NCI-H1092 (cell line): ENCODE measurements around the gene ASXL1.

Source experiments
- DNase-seq: peaks from one replicate; lab custom pipeline; 2025; lab: John Stamatoyannopoulos, UW

Gene ASXL1

DNA sequence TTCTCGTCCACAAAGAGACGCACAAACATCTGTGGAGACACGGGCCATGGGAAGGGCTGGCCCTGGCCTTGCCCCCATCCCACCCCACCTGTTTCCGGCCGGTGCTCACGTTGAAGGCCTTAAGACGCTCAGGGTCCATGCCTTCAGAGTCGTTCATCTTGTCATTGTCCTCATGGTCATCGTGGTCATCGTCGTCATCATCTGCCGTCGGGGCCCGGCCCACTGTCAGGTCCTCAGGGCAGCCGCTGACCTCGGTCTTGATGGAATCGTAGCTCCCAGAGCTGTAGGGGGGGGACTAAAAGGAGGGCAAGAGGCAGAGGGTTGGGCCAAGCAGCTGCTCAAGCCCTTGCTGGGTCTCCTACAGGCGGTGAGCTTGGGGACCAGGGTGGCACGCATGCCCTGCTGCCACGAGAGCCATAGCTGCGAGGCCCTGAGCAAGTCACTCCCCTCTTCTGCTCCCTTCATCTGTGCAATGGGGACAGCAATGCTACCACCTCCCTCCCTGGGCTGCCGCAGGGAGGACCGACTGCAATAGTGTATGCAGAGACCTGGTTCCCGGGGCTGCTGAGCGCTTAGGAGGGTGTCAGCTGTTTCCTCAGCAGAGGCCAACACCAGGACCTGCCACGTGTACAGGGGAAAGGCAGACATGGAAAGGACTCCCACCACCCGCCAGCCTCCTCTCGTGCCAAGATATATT is 95.5 kb downstream of the ASXL1 start:
- DNase-seq: no peak

DNA sequence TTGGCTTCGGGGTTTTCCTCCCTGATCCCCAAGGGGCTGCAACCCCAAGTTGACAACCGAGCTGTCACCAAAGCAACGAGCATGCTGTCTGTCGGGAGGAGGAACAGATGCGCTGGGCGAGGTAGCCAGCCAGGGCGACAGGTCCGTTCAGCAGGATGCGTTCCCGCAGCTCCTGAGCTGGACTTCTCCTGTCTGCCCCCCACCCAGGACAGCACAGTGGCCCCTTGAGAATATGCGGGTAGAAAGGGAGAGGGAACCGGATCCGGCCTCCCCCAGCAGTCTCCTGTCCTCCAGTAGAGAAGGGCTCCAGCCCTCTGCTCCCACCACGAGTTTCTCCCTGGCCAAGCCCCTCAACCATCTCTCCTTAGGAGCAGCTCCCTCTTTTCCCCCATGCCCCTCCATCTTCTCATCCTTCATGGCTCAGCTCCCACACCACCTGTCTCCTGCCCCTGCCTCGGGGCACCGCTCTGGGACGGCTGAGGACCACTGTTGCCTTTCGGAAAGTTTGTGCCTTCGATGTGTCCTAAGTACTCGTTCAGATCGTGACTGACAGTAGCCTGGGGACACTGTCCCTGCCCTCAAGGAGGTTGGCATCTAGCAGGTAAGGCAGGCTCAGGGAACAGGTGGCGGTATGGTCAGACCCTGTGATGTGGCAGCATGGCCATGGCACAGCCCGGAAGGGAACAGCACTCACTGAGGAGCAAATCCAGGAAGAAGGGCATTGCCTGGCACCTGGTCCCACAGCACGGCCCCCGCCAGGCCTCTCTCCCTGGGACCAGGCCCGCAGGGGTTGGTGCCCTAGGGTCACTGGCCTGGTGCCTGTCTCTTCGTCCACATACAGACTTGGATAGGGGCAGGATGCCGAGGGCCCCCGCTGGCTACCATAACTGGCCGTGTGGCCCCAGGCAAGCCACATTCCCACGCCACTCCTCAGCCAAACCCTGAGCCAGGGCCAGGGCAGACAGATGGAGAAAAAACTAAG is 96.3 kb downstream of the ASXL1 start:
- DNase-seq: no peak

DNA sequence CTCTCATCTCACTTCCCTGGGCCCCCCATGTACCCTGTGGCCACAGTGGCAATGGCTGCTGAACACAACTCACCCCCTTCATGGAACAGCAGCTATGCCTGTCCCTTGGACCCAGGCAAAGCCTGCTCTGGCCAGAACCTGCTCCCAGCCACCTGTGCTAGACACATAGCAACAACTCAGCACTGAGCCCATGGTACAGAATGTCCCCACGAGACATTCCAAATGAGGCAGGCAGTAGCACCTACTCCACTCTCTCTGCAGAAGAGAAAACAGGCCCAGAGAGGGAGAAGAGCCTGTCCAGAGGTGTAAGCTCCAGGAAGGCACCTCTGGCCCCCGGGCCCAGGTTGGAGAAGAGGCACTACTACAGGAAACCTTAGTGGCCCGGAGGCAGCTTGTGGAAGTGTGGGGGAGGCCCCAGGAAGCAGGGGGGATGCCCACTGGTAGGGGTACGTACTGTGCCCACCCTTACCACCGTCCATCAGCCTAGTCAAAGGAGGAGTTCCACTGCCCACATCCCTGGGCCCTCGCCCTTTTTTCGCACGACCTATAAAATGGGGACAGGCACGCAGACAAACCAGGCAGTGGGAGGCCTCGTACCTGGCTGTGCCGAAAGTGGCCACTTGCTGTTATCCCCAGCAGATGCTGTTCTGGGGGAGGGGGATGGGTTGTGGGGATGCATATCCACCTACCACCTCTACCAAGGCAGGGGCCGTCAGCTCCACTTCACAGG is 97.2 kb downstream of the ASXL1 start:
- no peak for DNase-seq

DNA sequence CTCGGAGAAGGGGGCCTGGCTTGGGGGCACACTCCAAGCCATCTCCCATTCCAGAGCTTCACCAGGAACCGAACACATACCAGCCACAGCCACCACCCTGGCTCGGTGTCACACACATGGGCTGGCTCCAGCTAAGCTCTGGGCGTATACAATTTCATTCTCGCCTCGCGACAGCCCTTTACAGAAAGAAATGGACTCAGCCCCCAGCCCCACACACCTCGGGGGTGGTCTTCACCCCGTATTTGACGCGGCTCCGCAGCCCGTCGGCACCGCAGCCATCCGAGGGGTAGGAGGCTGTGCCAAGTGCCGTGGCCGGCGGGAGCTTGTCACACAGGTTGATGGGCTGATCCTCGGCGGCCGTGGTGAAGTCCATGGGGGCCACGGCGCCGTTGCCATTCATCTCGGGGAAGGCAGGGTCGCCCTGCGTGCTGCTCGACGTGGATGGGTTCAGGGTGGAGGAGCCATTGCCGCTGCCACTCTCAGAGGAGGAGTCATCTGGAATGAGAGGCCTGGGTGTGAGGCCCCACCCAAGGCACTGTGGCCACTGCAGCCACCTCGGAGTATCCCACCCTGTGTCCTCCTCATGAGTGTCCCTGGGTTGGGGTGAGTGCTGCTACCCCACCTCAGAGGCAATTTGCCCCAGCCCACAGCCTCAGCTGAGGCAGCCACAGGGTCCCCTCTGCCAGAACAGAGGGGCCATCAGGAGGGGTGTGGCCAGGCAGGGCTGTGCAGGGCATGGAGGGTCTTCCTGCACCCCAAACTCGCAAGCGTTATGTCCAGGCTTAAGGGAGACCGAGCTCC is 98.0 kb downstream of the ASXL1 start:
- DNase-seq: no peak

DNA sequence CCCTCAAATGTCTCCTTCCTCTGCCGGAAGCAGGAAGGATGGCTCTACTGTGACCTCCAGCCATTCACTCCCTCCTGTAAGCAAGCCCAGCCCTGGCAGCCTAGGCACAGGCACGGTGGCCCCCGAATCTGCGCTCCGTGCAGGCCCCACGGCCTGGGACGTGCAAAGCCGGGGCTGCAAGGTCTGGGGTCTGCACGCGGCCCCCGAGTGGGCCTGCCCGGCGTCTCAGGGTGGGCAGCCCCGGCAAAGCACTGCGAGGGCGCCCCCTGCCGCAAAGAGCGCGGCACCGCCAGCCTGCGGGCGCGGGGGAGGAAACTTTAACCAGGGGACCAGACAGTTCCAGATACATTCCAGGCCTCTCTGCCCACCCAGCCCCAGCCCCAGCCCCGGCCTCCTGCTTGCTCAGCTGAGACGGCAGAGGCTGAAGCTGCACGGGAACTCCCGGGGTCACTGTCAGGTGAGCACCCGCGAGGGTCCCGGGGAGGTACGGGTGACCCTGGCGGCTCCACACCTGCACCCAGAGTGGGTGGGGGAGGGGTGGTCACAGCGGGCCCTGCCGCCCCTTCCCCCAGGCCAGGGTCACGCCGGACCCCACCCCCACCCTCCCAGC is 98.8 kb downstream of the ASXL1 start:
- DNase-seq: no peak

DNA sequence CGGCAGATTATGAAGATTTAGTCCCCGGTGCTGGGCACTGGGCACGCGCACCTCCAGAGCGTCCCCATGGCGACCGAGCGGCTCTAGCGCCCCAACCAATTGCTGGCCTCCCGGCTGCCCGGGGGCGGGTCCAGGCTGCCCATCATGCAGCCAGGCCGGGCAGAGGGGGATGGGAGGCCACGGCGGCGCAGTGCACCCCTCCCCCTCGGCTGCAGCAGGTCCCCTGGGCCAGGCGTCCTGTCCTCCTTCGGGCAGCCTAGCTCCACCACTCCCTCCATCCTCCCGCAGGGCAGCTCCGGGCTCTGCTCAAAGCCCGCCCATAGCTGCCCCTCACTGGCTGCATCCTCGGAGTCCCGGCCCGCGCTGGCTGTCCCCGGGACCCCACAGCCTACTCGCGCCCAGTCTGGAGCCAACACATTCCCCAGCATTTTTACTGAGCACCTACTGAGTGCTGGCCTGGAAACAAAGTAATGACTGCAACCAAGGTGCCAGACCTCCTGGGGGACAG is 99.4 kb downstream of the ASXL1 start:
- DNase-seq: peak; percentile 46

DNA sequence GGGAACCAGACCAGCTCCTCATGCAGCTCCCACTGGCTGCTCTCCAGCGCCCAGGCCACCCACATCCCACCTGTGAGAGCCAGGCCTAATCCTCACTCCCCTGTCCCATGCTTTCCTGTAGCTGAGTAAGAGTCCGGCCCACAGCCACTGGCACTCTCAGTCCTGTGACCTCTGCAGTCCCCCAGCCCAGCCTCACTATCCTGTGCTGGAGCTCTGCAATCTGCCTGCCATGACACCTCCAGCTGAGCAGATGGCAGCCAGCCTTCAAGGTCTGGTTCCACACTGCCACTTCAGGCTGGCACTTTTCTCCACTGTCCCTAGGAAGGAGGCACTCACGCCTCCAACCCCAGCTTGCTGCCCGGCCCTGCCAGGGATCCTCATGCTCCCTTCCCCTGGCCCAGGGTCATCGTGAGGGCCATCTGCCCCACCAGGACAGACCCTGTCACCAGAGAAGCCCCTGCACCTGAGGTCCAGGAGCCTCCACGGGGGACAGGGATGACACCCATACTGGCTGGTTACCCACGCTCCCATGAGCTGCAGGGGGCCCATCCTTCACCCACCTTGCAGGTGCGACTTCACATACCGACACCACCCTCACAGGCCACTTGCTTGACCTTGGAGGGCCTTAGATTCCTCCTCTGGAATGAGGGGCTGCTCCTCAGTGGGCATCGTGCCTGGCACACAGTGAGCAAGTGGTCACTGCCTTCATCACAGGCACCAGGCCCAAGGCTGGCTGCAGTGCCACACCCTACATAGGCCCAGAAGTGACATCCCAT is 100.1 kb downstream of the ASXL1 start:
- DNase-seq: no peak

DNA sequence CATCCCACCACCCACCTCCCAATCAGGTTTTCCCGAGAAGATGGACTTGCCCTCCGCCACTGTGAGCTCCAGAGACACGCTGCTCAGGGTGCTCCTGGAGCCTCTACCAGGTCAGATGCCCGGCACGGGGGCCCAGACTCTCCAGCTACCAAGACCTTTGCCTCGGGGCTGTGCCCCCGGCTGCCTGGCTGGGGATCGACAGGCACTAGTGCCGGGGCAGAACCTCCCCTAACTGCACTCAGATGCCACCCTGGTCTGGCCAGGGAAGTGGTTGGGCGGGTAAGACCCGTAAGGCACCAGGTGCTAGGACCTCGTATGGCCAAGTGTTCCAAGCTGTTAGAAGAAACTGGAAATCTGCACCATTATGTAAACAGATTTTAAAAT is 100.7 kb downstream of the ASXL1 start:
- no peak for DNase-seq

DNA sequence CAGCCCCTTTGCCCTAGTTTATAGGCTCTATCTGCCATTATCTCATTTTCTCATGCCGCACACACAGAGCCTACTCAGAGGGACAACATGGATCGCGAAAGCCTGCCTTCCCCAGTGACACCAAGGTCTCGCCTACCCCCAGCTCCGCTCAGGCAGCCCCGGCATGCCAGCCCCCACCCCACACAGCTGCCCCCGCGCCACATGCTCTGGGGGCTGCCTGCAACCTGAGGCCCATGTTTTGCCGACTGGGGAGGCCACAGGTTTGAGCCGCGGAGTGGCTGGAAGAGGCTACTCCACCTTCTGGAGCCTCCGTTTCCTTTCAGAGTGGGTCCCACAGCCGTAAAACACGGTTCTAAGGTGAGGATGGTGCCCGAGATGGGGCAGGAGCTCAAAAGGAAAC is 102.1 kb downstream of the ASXL1 start:
- DNase-seq: no peak

DNA sequence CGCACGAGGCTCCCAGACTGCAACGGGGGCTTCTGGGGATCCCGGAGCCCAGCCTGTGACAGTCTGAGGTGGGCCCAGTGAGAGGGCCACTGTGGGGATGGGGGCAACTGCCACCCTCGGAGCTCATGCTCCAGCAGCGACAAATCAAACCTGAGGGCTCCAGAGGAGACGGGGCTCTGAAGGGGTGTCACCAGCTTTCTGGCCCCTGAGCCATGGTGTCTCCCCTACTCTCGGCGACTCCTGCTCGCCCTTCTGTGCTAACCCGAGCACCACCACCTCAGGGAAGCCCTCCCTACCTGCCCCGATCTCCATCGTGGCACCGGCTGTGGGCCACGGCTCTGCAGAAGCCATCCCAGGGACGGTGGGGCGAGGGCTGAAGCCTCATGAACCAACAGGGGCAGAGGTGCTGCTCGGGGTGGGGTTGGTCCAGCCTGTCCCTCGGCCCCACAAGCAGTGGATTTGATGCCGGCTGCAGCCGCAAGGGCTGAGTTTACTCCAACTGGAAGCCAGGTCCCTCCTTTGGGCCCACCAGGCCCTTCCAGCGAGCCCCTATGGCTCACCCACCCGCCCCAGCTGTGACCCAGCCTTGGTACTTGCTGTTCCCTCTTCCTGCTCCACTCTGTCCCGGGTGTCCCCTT is 102.7 kb downstream of the ASXL1 start:
- no peak for DNase-seq

DNA sequence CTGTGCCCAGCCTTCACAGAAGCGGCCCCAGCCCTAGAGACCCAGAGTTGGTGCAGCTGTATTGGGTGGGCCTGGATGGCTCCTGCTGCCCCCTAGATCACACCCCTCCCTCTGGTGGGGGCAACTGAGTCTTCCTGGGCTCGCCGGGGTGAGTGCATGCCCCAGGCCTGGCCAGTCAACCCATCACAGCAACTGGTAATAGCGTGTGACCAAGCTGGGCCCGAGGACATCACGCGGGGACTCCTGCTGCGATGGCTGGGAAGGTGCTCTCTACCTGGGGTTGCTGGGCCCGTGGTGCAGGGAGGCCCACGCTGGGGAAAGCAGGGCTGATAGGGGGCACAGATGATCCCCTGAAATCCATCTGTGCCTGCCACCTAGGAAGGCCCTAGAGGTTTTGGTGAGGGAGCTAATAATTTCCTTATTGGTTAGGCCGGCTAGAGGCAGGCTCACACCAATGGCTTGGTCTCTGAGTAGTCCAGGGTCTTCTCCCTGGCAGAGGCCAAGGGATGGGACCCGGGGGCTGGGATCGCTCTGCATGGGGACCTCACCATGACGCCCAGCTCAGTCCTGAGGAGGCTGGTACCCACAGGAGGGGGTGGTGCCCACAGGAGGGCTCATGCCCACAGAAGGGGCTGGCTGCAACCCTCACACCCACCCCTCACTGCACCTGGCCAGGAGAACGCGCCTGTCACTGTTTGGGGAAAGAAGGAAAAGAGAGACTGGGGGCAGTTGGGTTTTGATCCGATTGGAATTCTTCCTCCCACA is 103.9 kb downstream of the ASXL1 start:
- no peak for DNase-seq

DNA sequence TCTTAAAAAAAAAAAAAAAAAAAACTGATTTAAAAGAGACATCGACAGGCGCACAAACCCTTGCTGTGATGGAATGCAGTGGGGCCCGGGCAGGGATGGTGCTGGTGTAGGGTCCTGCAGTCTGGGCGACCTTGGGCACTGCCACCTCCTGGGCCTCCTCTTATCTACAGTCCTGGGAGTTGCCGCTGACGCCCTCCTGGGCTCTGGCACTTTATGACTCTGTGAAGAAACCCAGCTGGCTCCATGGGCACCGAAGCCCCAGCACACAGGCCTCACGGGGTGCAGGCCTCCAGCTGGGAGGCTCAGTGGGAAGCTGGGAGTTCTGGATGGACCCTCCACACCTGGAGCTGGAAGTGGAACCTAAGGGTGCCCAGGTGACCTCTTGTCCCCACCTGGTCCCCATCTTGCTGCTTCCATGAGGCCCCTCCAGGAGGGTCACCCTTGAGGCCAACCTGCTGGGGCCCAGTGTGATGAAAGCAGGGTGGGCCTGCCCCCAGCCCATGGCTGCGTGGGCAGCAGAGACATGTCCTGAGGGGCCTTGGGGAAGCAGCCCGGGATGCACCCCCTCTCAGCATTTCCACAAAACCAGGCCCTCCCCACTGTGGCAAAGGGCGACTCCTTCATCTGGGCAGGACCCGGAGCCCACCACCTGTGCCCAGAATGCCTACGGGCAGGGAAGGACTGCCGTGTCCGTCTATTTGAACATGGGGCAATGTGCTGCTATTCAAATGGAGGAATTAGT is 104.9 kb downstream of the ASXL1 start:
- no peak for DNase-seq

DNA sequence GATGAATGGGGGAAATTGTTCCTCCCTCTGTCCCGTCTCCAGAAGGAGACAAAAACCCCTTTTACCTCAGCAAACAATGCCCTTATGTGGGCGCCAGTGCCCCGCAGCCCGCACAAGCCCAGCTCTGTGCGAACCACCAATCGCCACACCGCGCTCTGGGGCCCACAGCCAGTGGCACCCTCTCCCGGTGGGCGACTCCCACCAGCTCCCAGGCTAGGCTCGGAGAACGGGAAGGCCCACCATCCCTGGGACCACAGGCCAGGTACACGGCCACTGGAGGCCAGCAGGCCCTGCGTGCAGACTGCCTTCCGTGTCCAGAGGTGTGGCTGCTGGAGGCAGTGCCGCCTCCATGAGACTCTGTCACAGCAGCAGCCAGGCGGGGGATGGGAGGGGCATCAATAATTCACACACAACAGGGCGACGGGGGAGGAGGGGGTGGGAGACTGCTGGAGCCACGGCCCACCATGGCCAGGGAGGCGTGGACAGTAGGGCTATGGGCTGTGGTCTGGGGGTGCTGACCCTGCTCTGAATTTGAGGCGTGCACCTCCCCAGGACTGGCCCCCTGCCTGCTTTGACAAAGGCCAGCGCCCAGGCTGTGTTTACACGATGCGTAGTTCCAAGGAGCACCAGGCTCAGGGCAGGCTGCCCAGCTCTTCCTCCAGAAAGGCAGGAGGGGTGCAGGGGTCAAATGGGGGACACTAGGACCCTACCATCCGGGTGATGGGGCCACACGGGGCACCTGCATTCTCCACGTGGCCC is 105.7 kb downstream of the ASXL1 start:
- no peak for DNase-seq

DNA sequence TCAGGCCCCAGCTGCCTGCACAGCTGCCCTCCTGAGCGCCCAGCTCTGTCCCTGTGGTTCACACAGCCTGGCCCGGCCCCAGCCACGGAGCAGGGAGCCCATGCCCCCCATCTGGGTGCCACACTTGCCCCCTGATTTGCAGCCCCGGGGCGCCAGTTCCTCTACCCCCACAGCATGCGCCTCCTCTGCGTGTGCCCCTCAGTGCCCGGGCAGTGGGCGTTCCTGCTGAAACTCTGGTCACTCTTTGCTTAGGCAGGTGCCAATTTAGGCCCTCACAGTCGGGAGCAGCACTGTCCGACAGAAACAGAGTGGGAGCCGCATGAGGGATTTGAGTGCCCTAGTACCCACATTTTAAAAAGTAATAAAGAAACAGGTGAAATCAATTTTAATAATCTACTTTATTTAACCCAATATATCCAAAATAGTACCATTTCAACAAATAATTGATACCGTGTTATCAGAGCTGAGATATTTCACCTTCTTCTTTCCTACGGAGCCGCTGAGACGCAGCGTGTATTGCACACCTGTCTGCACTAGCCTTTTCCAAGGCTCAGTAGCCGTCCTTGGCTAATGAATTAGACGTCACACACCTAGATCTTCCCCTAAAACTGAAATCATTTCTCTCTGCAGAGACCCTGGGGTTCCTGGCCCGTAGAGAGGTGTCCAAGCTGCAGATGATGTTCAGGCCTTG is 106.4 kb downstream of the ASXL1 start:
- no peak for DNase-seq

DNA sequence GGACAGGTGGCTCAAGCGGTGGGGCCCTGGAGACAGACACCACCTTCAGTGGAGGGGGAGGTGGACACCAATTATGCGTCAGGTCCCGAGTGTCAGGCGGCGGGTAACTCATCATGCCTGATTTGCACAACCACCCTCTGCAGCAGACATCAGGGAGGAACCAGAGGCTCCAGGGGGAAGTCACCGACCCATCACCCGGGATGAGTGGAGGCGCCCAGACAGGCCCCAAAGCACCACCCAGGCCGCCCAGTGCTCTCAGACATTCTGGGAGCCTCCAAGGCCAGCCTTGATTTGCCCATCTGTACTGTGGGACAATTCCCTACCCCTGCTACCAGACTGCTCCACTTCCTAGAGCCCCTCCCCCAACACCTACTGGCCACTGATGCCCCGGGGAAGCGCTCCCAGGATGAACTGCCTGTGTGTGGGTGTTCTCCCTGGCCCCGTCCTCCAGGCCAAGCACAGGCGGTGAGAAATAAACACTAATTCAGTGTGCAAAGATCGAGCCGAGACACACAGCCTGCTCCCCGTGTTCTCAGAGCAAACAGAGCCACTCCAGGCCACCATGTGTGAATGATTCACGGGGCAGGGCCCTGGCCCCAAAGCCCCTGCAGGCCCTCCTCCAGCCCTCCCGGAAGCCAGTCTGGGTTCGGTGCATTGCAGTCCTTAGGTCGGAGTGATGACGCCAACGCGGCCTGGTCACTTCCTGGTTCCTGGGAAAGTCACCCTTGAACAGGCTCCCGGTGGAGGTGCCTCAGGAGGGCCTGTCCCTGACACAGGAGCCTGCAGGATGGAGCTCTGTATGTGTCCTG is 107.2 kb downstream of the ASXL1 start:
- DNase-seq: no peak
